ENCODE results near the gene GAREM2. TPM values are rescaled to one million over a fixed set of nuclear protein-coding genes. Genes with fewer than 3 reads are reported as not detected.
A peak's percentile ranks its signal among the peaks of the same experiment; 100 is the strongest.
"Not testable (repeated sequence)": the region's sequence is repeated elsewhere in the genome, so short reads cannot be mapped to it uniquely, and the experiment has no call there.

Gene GAREM2
- polyA plus RNA-seq, 1 donor from 2014 or later = 0.19 TPM

DNA sequence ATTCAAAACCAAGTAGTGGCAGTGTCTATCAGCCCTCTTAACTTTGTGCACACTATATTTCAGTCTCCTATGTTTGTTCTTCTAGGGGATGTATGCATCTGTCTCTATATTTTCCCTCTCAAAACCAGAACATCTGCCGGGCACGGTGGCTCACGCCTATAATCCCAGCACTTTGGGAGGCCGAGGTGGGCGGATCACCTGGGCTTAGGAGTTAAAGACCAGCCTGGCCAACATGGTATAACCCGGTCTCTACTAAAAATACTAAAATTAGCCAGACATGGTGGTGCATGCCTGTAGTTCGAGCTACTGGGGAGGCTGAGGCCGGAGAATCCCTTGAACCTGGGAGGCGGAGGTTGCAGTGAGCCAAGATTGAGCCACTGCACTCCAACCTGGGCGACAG, 9.9 kb upstream of the GAREM2 start:
- Mint-ChIP-seq H3K4me1 (no peaks in the 10 kb centered on the region), H3K9me3 (no peaks in the 10 kb centered on the region), H3K36me3 (no peaks in the 10 kb centered on the region), H3K27ac (no peak overlapping the region), H3K4me3 (no peak overlapping the region), H3K27me3 (peaks cover 4% of the 10 kb centered on the region)

DNA sequence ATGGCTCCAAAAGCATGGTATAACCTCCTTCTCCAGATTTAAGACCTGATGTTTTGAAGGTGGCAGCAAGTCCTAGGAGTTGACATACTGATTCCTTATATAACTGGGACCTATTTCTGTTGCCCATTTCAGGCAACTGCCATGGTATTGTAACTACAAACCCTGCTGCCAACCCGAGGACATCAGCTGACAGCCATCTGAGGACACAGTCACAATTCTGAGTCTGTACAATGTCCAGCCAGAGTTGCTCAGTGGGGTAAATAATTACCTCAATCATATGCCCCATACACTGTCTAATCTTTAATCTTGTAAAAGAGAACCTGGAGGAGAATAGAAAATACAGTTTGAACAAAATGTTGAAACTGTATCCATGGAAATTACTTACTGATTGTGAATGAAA, 8.7 kb upstream of the GAREM2 start:
- Mint-ChIP-seq H3K4me1 (no peaks in the 10 kb centered on the region), H3K9me3 (no peaks in the 10 kb centered on the region), H3K36me3 (no peaks in the 10 kb centered on the region), H3K27me3 (peaks cover 4% of the 10 kb centered on the region), H3K4me3 (no peak overlapping the region), H3K27ac (no peak overlapping the region)

DNA sequence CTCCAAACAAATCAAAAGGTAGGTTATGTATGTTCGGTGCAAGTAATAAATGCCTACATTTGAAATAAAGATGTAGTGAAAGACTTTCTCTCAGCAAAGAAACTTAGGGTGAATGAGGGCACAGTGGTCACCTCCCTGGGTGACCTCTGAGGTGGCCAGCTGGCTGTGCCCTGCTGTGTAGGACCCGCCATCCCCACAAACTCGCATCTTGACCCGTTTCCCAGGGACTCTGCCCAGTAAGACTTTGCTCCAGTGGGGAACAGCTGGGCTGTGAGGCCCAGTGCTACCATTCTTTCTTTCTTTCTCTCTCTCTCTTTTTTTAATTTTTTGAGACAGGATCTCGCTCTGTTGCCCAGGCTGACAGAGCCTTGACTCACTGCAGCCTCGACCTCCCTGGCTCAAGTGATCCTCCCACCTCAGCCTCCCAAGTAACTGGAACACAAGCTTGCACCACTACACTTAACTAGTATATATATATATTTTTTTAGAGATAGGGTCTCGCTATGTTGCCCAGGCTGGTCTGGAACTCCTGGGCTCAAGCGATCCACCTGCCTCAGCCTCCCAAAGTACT, 8.2 kb upstream of the GAREM2 start:
- H3K27ac Mint-ChIP-seq = no peak overlapping the region
- H3K4me1 Mint-ChIP-seq = no peaks in the 10 kb centered on the region
- no peaks in the 10 kb centered on the region for H3K36me3 Mint-ChIP-seq
- H3K9me3 Mint-ChIP-seq = no peaks in the 10 kb centered on the region
- no peak overlapping the region for H3K4me3 Mint-ChIP-seq
- H3K27me3 Mint-ChIP-seq = peaks cover 4% of the 10 kb centered on the region

DNA sequence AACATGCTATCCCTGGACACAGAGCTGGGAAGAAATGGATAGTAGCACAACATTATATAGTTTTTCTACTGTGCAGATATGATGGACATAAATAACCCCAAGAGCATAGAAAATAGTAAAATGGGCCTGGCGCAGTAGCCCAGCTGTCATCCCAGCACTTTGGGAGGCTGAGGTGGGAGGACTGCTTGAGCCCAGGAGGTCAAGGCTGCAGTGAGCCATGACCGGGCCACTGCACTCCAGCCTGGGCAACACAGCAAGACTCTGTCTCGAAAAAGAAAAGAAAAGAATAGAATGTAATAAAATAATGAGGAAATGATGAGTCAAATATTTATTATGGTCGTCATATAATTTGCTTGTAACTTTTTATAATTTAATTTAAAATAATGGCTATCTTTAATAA, 7.5 kb upstream of the GAREM2 start:
- Mint-ChIP-seq H3K4me3 (no peak overlapping the region), H3K36me3 (no peaks in the 10 kb centered on the region), H3K27ac (no peak overlapping the region), H3K27me3 (peaks cover 2% of the 10 kb centered on the region), H3K4me1 (no peaks in the 10 kb centered on the region), H3K9me3 (no peaks in the 10 kb centered on the region)

DNA sequence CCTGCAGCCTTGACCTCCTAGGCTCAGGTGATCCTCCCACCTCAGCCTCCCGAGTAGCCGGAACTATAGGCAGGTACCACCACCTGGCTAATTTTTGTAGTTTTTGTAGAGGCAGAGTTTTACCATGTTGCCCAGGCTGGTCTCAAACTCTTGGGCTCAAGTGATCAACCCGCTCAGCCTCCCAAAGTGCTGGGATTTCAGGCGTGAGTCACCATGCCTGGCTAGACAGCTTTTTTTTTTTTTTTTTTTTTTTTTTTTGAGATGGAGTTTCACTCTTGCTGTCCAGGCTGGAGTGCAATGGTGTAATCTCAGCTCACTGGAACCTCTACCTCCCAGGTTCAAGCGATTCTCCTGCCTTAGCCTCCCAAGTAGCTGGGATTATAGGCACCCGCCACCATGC, 6.3 kb upstream of the GAREM2 start:
- not testable (repeated sequence) for H3K4me1 Mint-ChIP-seq, H3K27ac Mint-ChIP-seq, H3K4me3 Mint-ChIP-seq, H3K36me3 Mint-ChIP-seq, H3K27me3 Mint-ChIP-seq, H3K9me3 Mint-ChIP-seq

DNA sequence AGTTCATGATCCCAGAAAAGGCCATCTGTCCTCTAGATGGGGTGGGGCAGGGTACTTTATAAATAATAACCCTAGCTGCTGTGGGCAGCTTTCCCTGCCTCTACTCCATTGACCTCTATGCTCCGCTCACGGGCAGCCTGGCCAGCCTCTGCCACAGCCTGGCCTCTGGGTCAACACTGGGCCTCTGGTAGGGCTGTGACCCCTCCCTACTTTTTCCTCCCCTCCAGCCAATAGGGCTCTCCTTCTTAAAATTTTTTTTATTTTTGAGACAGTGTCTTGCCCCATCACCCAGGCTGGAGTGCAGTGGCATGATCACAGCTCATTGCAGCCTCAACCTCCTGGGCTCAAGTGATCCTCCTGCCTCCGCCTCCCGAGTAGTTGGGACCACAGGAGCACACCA, 4.1 kb upstream of the GAREM2 start:
- Mint-ChIP-seq H3K9me3 (peaks cover 0 to 2% (median 0%) of the 10 kb centered on the region in 3 donors), H3K4me3 (no peak overlapping the region), H3K27me3 (peaks cover 17% of the 10 kb centered on the region), H3K36me3 (no peaks in the 10 kb centered on the region), H3K27ac (no peak overlapping the region), H3K4me1 (peaks cover 3 to 6% (median 3%) of the 10 kb centered on the region in 3 donors)

DNA sequence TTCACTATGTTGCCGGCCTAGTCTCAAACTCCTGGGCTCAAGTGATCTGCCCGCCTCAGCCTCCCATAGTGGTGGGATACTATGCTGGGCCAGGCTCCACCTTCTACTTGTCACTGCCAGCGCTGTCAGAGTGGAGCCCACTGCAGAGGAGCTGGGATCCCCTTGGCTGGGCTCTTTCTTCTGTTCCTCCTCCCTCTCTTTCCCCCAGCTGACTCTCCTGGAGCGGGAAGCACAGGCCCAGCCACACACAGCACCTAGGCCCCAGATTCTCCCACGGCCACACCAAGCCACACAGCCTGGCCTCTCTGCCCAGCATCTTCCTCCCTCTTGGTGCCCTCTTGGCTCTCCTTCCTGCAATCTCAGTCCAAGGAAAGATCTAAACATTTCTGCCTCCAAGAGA, 3.7 kb upstream of the GAREM2 start:
- Mint-ChIP-seq H3K36me3 (no peaks in the 10 kb centered on the region), H3K4me3 (no peak overlapping the region), H3K4me1 (peaks cover 3 to 7% (median 4%) of the 10 kb centered on the region in 3 donors), H3K9me3 (peaks cover 0 to 2% (median 0%) of the 10 kb centered on the region in 3 donors), H3K27ac (peak overlapping the region in 1 of 3 donors; percentile 20), H3K27me3 (peaks cover 19% of the 10 kb centered on the region)

DNA sequence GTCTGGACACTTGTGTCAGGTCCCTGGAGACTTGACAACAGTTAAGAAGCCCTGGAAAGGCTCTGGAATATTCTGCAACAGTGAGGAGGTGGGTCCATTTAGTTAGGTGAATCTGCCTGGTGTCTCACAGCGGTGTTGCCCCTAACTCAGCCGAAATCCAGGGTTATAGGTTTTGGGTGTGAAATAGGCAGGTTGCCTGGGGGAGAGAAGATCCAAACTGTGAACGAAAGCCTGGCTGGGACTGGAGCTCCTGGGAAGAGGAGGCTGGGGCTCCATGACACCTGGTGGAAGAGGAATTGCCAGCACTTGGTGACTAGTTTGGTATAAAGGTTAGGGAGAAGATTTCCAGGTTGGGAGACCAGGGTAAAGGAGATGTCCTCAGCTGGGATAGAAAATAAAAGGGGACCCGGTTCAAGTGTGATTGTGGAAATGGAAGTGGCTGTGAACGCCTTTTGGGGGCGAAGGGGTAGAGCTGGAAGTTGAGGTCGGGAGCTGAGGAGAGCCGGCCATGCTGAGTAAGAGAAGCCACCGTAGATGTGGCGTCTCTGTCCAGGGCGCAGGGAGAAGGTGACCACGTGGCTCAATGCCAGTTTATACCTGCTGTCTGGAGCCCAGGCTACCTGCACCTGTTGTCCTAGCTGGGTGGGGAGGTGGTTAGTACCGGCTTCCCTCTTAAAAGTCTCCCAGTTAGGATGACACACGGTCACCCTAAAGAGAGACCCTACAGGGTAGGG, 3.0 kb upstream of the GAREM2 start:
- H3K27me3 Mint-ChIP-seq = peaks cover 25% of the 10 kb centered on the region

DNA sequence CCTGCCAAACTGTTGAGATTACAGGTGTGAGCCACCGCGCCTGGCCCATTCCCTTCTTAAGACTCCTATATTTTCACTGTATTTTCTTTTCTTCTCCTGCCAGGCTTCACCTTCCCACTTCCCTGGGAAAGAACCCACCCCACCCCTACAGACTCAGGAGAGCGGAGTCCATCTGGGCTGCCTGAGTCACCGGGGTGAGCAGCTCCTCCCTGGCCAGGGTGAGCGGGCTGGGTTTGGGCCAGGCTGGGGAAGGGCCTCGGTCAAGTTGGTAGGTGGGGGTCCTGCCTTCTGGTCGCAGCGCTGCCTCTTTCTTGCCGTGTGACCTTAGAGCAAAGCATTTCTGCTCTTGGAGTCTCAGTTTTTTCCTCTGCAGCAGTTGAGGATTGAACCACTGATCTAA, 2.1 kb upstream of the GAREM2 start:
- Mint-ChIP-seq H3K9me3 (peaks cover 0 to 2% (median 0%) of the 10 kb centered on the region in 3 donors), H3K4me1 (peaks cover 6 to 11% (median 7%) of the 10 kb centered on the region in 3 donors), H3K4me3 (peak overlapping the region in 2 of 4 donors; percentile 67 to 89), H3K27me3 (peaks cover 27% of the 10 kb centered on the region), H3K36me3 (no peaks in the 10 kb centered on the region), H3K27ac (no peak overlapping the region)

More for the DNA sequence above, 3.0 kb upstream of the GAREM2 start:
- Mint-ChIP-seq H3K4me3 (no peak overlapping the region), H3K9me3 (peaks cover 0 to 2% (median 0%) of the 10 kb centered on the region in 3 donors), H3K4me1 (peaks cover 6 to 11% (median 7%) of the 10 kb centered on the region in 3 donors), H3K36me3 (no peaks in the 10 kb centered on the region), H3K27ac (peak overlapping the region in 1 of 3 donors; percentile 20)

DNA sequence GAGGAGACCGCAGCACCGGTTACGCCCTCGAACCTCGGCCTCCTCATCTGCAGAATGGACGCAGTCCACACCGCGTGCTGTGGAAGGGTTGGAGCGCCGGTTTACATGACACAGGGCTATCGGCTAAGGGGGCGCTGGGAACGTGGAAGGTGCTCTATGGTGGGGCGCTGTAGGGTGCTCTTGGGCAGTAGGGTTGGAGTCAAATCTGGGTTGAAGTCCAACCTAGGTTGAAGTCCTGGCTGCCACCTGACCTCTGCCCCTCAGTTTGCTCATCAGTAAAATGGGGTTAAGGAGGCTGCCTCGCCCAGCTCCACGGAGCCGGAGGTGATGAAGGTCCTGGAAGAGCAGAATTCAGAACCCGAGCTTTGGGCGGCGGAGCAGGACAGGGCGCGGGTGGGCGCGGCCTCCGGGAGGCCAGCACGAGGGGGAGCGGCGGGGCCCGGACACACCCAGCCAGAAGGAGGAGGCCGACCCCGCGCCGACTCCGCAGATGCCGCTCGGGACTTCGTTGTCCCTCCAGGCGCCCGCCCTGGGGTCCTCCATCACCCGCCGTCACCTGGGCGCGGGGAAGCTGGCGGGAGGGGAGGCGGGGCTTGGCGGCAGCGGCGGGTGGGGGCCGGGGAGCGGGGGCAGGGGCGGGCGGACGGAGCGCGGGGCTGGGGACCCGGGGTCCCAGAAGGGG, 558 bp upstream of the GAREM2 start:
- Mint-ChIP-seq H3K4me3 (peak overlapping the region; percentile 67 to 92 (median 83)), H3K36me3 (no peaks in the 10 kb centered on the region), H3K4me1 (peaks cover 6 to 11% (median 7%) of the 10 kb centered on the region in 3 donors), H3K27ac (peak overlapping the region in 1 of 3 donors; percentile 62), H3K27me3 (peaks cover 25% of the 10 kb centered on the region), H3K9me3 (peaks cover 0 to 2% (median 0%) of the 10 kb centered on the region in 3 donors)

DNA sequence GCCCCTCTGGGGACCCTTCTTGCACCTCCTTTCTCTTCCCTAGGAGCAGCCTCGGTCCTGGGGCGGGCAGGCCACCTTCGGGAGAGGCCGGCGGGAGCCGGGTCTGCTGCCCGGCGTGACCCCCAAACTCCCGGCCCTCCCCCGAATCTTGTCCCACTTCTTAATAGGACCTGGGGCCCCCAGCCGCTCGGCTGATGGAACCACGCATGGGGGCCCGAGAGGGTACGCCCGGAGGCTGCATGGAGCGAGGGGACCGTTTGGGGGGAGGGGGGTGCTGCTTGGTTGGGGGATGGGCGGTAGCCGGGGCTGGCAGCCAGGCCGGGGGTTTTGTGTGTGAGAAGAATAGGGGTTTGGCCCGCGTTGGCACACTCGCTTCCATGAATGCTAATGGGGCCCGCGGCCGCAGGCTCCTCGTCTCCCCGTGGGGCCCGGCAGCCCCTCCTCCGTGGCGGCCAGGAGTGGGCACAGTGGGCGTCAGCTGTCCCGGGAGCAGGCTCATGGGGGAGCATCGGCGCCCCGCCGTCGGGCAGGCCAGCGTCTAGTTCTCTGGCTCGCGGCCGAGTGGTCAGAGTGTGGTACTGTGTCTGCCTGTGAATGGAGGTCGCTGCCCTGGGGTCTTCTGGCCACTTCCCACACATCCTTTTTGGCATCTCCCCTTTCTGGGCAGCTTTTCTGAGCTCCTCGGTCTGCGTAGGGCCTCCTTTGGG, 1.0 kb downstream of the GAREM2 start:
- Mint-ChIP-seq H3K27me3 (peaks cover 28% of the 10 kb centered on the region), H3K4me3 (peak overlapping the region; percentile 54 to 89 (median 76)), H3K36me3 (no peaks in the 10 kb centered on the region), H3K27ac (no peak overlapping the region), H3K4me1 (peaks cover 6 to 11% (median 7%) of the 10 kb centered on the region in 3 donors), H3K9me3 (peaks cover 0 to 2% (median 0%) of the 10 kb centered on the region in 3 donors)

DNA sequence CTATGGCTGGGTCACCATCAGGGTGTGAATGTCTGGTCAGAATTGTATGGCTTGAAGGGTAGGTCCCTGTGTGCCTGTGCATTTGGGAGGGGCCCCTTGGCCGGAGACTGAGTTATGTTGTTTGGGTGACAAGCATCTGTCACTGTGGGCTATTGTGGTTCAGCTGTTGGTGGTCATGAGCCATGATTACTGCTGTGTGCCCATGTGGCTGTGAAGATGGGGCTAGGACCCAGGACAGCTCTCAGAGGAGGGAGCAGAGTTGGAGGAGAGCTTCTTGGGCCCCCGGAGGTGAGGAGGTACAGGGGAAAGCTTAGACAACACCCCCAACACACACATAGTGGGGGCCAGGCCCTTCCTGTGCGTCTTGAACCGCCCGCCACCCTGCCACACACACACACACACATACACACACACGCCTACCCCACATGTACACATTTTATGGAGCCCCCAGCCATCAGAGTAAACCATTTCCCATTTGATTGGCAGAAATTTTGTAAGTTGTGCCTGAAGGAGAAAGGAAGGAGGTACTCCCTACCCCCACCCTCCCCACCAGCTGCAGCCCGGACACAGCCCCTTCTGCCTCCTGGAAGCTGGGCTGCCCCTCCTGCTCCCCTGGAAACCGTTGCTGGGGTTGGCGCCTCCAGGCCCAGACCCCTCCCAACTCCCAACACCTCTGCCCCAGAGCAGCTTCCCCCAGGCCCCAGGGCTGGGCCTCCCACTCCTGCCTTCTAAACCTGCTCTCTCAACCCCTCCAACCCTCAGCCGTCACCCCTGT, 2.0 kb downstream of the GAREM2 start:
- Mint-ChIP-seq H3K27me3 (peaks cover 32% of the 10 kb centered on the region), H3K36me3 (no peaks in the 10 kb centered on the region), H3K4me3 (peak overlapping the region; percentile 54 to 89 (median 63)), H3K27ac (no peak overlapping the region), H3K9me3 (peaks cover 0 to 2% (median 0%) of the 10 kb centered on the region in 3 donors), H3K4me1 (peaks cover 6 to 11% (median 10%) of the 10 kb centered on the region in 3 donors)

DNA sequence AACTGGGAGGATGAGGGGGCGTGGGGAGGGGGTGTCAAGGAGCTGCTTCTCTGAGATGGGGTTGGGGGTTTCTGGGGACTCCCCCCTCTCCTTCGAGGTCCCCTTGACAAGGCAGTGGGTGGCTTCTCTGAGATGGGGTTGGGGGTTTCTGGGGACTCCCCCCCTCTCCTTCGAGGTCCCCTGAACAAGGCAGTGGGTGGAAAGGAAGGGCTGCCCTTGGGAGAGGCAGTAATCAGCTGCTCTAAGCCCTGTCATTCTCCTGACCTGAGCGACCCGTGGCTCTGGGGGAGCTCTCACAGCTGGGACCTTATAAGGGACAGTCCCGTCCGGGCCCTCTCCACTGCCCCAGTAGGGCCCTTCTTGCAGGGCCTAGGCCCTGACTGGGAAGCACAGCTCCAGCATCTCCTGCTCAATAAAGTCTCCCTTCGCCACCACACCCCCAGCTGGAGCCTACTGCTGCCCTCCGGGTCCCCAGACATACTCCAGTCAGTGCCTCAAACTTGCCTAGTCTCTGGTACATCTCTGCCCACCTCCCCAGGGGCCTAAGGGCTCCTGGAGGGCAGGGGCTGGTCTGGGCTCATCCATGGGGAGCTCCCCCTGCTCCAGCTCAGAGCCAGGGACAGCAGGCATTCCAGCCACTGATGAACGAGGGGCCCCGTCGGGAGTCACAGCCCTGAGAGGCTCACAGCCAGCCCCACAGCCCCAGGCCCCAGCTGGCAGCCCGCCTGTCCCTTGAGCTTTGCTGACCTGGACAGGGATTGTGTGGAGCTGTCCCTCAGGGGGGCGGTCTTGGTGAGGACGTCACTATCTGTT, 2.8 kb downstream of the GAREM2 start:
- Mint-ChIP-seq H3K27me3 (peaks cover 38% of the 10 kb centered on the region), H3K4me1 (peaks cover 9 to 11% (median 10%) of the 10 kb centered on the region in 3 donors), H3K27ac (no peak overlapping the region), H3K36me3 (no peaks in the 10 kb centered on the region), H3K9me3 (peaks cover 0 to 2% (median 0%) of the 10 kb centered on the region in 3 donors), H3K4me3 (no peak overlapping the region)

DNA sequence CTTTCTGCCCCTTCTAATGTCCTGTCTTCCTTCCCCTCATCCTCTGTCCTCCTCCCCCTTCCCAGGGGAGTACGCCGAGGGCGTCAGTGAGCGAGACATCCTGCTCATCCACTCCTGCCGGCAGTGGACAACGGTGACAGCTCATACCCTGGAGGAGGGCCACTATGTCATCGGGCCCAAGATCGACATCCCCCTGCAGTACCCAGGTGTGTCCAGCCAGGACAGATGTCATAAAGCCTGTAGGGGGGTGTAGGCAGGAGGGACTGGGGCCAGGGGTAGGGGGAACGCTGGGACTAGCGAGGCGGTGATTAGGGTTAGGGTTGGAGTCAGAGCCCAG, 3.4 kb downstream of the GAREM2 start:
- Mint-ChIP-seq H3K27me3 (peaks cover 37% of the 10 kb centered on the region), H3K9me3 (peaks cover 0 to 2% (median 0%) of the 10 kb centered on the region in 3 donors), H3K36me3 (no peaks in the 10 kb centered on the region), H3K27ac (no peak overlapping the region), H3K4me3 (peak overlapping the region in 1 of 4 donors; percentile 50), H3K4me1 (peaks cover 9 to 11% (median 10%) of the 10 kb centered on the region in 3 donors)
